GM12878 (cell line): ENCODE results near the gene SLC22A23. TPM values are rescaled to one million over a fixed set of nuclear protein-coding genes. Genes with fewer than 3 reads are reported as not detected.
A peak's percentile ranks its signal among the peaks of the same experiment; 100 is the strongest.

Experiments used
- ASH2L ChIP-seq: fragments of 300-600, 200-600 bp; sonication (generic); IDR thresholded peaks from 2 replicates; pipeline ENCODE4 v1.6.1; 2017; ENCODE audit warnings: low read depth, mild to moderate bottlenecking, borderline replicate concordance
- DPF2 ChIP-seq: fragments of 450-650 bp; IDR thresholded peaks from 2 replicates; pipeline ENCODE4 v1.6.1; 2017; ENCODE audit warnings: mild to moderate bottlenecking
- E2F4 ChIP-seq: IDR thresholded peaks from 2 replicates; pipeline ENCODE4 v1.6.1; 2012; ENCODE audit warnings: low read depth, low read length, improper control_type of control experiment
- GATAD2B ChIP-seq: fragments of 450-650 bp; conservative IDR thresholded peaks from 2 replicates; pipeline ENCODE4 v1.6.1; 2017; ENCODE audit warnings: low read depth, mild to moderate bottlenecking, moderate library complexity
- HDGF ChIP-seq: fragments of 450-650 bp; IDR thresholded peaks from 2 replicates; pipeline ENCODE4 v1.6.1; 2016; ENCODE audit warnings: antibody characterized with exemption
- IKZF1 ChIP-seq: fragments of 450-650 bp; conservative IDR thresholded peaks from 2 replicates; pipeline ENCODE4 v1.6.1; 2017; ENCODE audit warnings: antibody characterized with exemption, mild to moderate bottlenecking
- KLF5 ChIP-seq: fragments of 450-650 bp; IDR thresholded peaks from 2 replicates; pipeline ENCODE4 v1.6.1; 2014; ENCODE audit warnings: mild to moderate bottlenecking; ENCODE audit not compliant: partially characterized antibody
- REST ChIP-seq: IDR thresholded peaks from 2 replicates; pipeline ENCODE4 v1.6.1; 2012; ENCODE audit warnings: mild to moderate bottlenecking, low read depth, low read length
- ZBED1 ChIP-seq: IDR thresholded peaks from 2 replicates; pipeline ENCODE4 v1.6.1; 2016; ENCODE audit warnings: borderline replicate concordance
- ZNF207 ChIP-seq: fragments of 450-650 bp; IDR thresholded peaks from 2 replicates; pipeline ENCODE4 v1.6.1; 2014; ENCODE audit warnings: antibody characterized with exemption, mild to moderate bottlenecking, borderline replicate concordance
- polyA plus RNA-seq, 11 experiments: library from polyadenylated mRNA; depleted of rRNA in 4 of 11; unstranded in 6 of 11; stranded (reverse) in 5 of 11; fragments of >200 nt; fragmentation: Nextera tagmentation in 4 of 11; fragmentation: Illumina TruSeq in 1 of 11; extraction: Ambion mirVana in 4 of 11; extraction: Trizol in 1 of 11; gene quantifications; 1 replicate in 1 of 11; 2 replicates in 10 of 11; pipeline versions ENCODE4 v1.2.1 to v1.2.3, GENCODE V29; 2011 to 2016; ENCODE audit warnings: inconsistent platforms in 2 of 11, missing spikeins in 2 of 11, low read depth in 1 of 11
- total RNA-seq, 4 experiments: library from RNA; depleted of rRNA in 3 of 4; stranded (reverse); fragments of >200 nt in 3 of 4; fragmentation: Illumina TruSeq in 1 of 4; extraction: Trizol in 1 of 4; gene quantifications; 2 replicates each; pipeline versions ENCODE4 v1.2.1 to v1.2.3, GENCODE V29; 2013 to 2021
- TF ChIP-seq, protein P1 (sequence below), 3 experiments: IDR thresholded peaks in 2 of 3; conservative IDR thresholded peaks in 1 of 3; 2 replicates each; pipeline ENCODE4 v1.5.1; 2011; ENCODE audit warnings: low read depth in 3 of 3, low read length in 3 of 3, mild to moderate bottlenecking in 3 of 3, control low read depth in 2 of 3, moderate library complexity in 2 of 3, inconsistent platforms in 1 of 3, mixed read lengths in 1 of 3; ENCODE audit not compliant: control insufficient read depth in 2 of 3, insufficient read depth in 1 of 3; ENCODE audit errors: extremely low read depth in 1 of 3
- TF ChIP-seq, protein P2 (sequence below): fragments of 450-650 bp; IDR thresholded peaks from 2 replicates; pipeline ENCODE4 v1.6.1; 2017; ENCODE audit warnings: mild to moderate bottlenecking, moderate library complexity
- TF ChIP-seq, protein P3 (sequence below): IDR thresholded peaks from 2 replicates; pipeline ENCODE4 v1.6.1; 2011; ENCODE audit warnings: borderline replicate concordance, low read depth, mild to moderate bottlenecking, moderate library complexity, low read length; ENCODE audit not compliant: insufficient read depth, poor library complexity, severe bottlenecking
- TF ChIP-seq, protein P4 (sequence below): fragments of 450-650 bp; formaldehyde crosslinking; IDR thresholded peaks from 2 replicates; pipeline ENCODE4 v1.4.0; 2022; ENCODE audit warnings: mild to moderate bottlenecking, moderate library complexity

SLC22A23 gene
- total and polyA plus RNA-seq, 10 of the 15 experiments (the other 5 are each of a cell fraction or from before 2014, with no cell fraction given): 0.20 to 2.4 (median 0.74) TPM

- TF ChIP-seq, protein P1, sequence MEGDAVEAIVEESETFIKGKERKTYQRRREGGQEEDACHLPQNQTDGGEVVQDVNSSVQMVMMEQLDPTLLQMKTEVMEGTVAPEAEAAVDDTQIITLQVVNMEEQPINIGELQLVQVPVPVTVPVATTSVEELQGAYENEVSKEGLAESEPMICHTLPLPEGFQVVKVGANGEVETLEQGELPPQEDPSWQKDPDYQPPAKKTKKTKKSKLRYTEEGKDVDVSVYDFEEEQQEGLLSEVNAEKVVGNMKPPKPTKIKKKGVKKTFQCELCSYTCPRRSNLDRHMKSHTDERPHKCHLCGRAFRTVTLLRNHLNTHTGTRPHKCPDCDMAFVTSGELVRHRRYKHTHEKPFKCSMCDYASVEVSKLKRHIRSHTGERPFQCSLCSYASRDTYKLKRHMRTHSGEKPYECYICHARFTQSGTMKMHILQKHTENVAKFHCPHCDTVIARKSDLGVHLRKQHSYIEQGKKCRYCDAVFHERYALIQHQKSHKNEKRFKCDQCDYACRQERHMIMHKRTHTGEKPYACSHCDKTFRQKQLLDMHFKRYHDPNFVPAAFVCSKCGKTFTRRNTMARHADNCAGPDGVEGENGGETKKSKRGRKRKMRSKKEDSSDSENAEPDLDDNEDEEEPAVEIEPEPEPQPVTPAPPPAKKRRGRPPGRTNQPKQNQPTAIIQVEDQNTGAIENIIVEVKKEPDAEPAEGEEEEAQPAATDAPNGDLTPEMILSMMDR (IDR thresholded peaks at IDR 0.05 in 2 of 3, conservative IDR thresholded peaks at IDR 0.05 in 1 of 3; ENCODE audit: control insufficient read depth in 2 of 3, extremely low read depth in 1 of 3, insufficient read depth in 1 of 3, low read depth in 3 of 3, low read length in 3 of 3): no peak
- peak; percentile 79 for TF ChIP-seq IKZF1
- peak; percentile 80 for TF ChIP-seq GATAD2B
- TF ChIP-seq, protein P2, sequence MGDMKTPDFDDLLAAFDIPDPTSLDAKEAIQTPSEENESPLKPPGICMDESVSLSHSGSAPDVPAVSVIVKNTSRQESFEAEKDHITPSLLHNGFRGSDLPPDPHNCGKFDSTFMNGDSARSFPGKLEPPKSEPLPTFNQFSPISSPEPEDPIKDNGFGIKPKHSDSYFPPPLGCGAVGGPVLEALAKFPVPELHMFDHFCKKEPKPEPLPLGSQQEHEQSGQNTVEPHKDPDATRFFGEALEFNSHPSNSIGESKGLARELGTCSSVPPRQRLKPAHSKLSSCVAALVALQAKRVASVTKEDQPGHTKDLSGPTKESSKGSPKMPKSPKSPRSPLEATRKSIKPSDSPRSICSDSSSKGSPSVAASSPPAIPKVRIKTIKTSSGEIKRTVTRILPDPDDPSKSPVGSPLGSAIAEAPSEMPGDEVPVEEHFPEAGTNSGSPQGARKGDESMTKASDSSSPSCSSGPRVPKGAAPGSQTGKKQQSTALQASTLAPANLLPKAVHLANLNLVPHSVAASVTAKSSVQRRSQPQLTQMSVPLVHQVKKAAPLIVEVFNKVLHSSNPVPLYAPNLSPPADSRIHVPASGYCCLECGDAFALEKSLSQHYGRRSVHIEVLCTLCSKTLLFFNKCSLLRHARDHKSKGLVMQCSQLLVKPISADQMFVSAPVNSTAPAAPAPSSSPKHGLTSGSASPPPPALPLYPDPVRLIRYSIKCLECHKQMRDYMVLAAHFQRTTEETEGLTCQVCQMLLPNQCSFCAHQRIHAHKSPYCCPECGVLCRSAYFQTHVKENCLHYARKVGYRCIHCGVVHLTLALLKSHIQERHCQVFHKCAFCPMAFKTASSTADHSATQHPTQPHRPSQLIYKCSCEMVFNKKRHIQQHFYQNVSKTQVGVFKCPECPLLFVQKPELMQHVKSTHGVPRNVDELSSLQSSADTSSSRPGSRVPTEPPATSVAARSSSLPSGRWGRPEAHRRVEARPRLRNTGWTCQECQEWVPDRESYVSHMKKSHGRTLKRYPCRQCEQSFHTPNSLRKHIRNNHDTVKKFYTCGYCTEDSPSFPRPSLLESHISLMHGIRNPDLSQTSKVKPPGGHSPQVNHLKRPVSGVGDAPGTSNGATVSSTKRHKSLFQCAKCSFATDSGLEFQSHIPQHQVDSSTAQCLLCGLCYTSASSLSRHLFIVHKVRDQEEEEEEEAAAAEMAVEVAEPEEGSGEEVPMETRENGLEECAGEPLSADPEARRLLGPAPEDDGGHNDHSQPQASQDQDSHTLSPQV: peak; percentile 72; the same call in 1 of the 2 replicates
- no peak for TF ChIP-seq HDGF
- TF ChIP-seq, protein P3, sequence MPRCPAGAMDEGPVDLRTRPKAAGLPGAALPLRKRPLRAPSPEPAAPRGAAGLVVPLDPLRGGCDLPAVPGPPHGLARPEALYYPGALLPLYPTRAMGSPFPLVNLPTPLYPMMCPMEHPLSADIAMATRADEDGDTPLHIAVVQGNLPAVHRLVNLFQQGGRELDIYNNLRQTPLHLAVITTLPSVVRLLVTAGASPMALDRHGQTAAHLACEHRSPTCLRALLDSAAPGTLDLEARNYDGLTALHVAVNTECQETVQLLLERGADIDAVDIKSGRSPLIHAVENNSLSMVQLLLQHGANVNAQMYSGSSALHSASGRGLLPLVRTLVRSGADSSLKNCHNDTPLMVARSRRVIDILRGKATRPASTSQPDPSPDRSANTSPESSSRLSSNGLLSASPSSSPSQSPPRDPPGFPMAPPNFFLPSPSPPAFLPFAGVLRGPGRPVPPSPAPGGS: peak; percentile 87
- TF ChIP-seq, protein P4, sequence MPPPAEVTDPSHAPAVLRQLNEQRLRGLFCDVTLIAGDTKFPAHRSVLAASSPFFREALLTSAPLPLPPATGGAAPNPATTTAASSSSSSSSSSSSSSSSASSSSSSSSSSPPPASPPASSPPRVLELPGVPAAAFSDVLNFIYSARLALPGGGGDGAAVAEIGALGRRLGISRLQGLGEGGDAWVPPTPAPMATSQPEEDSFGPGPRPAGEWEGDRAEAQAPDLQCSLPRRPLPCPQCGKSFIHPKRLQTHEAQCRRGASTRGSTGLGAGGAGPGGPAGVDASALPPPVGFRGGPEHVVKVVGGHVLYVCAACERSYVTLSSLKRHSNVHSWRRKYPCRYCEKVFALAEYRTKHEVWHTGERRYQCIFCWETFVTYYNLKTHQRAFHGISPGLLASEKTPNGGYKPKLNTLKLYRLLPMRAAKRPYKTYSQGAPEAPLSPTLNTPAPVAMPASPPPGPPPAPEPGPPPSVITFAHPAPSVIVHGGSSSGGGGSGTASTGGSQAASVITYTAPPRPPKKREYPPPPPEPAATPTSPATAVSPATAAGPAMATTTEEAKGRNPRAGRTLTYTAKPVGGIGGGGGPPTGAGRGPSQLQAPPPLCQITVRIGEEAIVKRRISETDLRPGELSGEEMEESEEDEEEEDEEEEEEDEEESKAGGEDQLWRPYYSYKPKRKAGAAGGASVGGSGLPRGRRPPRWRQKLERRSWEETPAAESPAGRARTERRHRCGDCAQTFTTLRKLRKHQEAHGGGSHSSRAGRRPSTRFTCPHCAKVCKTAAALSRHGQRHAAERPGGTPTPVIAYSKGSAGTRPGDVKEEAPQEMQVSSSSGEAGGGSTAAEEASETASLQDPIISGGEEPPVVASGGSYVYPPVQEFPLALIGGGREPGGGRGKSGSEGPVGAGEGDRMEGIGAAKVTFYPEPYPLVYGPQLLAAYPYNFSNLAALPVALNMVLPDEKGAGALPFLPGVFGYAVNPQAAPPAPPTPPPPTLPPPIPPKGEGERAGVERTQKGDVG (CRISPR knock-in tag): no peak
- peak; percentile 100 for TF ChIP-seq DPF2
- no peak for TF ChIP-seq E2F4
- no peak for TF ChIP-seq ASH2L
- no peak for TF ChIP-seq KLF5
- no peak for TF ChIP-seq ZNF207
- TF ChIP-seq REST: no peak
- no peak for TF ChIP-seq ZBED1
Measured at GRCh38 chr6:3383525-3383924, 73.3 kb downstream of the SLC22A23 start (continued).
